Measurements from ENCODE around the gene SLC26A6.

Gene SLC26A6

DNA sequence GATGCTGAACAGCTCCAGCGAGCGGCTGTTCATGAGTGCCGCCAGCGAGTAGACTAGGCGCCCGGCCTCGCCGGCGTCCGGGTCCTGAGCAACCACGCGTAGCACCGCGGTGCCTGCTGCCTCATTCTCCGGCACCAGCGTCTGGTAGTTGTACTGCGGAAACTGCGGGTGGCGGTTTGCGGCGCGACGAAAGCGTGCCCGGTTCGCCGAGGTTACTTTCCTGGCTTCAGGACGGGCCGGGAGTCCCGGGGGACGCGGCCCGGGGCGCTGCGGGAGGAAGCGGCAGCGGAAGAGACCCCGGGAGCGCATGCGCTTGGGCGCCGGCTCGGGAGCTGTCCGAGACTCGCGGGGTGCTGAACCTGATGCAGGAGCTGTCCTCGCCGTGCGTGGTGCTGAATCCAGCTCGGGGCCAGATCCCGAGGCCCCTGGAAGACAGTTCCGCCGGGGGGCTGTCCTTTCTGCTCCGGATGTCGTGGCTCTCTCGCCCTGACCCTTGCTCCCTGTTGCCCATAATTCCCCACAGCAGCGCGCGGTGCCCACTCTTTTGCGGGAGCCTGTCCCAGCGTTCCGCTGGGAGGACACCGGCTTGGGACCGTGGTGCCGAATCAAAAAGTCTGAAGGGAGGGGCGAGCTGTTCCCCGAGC, 26.4 kb upstream of the SLC26A6 start:
- peak; percentile 52 to 53 for DNase-seq (ENCODE audit: low read depth in 2 of 2)

DNA sequence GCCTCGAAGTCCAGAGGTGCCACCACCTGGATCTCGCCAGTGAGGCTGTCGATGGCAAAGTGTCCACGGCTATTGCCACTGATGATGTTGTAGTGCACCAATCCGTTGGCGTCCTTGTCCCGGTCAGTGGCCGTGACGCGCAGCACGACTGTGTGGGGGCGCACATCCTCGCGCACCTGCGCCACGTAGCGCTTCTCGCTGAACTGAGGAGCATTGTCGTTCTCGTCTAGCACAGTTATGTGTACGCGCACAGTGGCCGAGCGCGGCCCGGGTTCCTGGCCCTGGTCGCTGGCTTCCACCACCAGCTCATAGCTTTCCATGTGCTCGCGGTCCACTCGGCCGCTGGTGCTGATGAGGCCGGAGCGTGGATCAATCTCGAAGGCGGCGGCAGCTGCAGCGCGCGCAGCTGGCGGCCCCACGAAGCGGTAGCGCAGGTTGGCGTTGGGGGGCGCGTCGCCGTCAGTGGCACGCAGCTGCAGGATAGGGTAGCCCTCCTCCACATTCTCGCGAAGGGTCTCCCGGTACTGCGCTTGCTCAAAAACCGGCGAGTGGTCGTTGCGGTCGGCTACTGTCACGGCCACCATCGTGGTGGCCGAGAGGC, 25.6 kb upstream of the SLC26A6 start:
- DNase-seq (ENCODE audit: low read depth in 2 of 2), result no peak

DNA sequence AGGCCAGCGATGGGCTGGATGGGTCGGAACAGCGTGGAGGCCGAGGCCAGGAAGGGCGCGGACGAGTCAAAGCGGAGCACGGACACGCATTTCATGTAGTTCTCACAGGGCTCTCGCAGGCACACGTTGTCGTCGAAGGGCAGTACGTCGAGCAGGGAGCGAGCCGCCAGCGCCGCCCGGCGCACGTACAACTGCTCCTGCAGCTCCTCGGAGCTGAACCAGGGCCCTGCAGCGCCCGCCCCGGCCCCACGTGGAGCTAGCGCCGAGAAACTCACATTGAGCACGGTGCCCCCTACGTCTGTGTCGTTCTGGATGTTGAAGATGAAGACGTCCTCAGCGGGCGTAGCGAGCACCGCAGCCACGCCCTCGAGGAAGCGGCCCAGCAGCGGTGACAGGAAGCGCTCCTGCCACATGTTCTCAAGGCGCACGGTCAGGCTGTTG, 21.6 kb upstream of the SLC26A6 start:
- no peak for DNase-seq (ENCODE audit: low read depth in 2 of 2)

DNA sequence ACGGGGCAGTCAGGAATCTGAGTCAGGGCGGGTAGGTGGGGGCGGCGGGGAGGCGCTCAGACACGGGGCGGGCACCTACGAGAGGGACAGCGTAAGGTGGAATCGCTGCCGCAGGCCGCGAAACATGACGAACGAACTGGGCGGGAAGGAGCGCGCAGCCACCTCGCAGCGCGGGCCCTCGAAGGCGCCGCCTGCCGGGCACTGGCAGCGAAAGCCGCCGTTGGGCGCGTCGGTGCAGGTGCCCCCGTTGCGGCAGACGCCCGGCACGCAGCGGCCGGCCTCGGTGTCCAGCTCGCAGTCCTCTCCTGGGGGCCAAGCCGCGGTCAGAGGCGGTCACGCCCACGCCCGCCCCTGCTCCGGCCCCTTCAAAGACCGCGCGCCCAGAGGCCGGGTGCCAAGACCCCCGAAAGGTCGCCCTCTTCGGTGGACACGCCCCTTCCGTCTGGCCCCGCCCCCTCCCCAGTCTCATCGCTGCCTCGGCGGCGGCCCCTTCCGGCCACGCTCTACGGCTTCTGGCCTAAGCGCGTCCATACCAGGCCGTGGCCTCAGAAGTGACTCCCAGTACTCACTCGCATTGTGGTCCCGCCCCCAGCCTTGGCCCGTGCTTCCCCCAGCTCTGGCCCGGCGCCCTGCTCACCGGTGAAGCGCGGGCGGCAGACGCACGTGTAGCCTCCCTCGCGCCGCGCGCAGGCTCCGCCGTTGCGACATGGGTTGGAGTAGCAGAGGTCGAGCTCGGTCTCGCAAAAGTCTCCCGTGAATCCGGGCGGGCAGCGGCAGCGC, 21.0 kb upstream of the SLC26A6 start:
- DNase-seq (ENCODE audit: low read depth in 2 of 2), result peak; percentile 71 to 80

DNA sequence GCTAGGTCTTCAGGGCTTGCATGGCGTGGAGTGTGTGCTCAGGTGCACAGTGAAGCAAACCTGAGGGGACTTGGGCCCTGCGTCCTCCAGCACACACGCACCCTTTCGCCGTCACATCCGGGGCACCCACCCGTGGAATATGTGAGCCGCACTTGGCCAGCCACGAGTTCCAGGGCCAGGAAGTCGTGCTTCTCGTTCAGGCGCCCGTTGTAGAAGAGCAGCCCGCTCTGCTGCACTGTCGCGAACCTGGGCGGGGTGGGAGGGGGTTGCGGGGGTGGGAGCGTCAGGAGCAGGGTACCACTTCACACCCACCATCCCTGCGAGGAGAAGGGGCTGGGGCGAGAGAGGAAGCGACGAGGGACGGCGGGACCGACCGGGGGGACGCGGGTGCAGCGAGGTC, 20.3 kb upstream of the SLC26A6 start:
- peak in 1 of 2 donors; percentile 59 for DNase-seq (ENCODE audit: low read depth in 2 of 2)

DNA sequence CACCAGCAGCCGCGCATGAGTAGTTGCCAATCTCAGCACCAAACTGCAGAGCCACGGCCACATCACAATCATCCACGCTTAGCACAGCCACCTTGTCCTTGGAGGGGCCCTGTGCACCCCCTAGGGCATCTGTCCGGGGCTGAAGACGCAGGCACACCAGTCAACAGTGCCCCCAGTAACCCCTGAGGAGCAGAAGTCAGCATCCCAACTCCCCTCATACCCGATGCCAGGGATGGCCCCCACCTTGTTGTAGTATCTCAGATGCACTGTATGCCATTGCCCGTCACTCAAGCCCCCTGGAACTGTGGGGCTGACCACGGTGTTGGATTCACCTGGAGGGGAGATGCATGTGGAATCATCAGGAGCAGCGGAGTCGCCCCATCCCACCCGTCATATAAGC, 19.8 kb upstream of the SLC26A6 start:
- no peak for DNase-seq (ENCODE audit: low read depth in 2 of 2)

DNA sequence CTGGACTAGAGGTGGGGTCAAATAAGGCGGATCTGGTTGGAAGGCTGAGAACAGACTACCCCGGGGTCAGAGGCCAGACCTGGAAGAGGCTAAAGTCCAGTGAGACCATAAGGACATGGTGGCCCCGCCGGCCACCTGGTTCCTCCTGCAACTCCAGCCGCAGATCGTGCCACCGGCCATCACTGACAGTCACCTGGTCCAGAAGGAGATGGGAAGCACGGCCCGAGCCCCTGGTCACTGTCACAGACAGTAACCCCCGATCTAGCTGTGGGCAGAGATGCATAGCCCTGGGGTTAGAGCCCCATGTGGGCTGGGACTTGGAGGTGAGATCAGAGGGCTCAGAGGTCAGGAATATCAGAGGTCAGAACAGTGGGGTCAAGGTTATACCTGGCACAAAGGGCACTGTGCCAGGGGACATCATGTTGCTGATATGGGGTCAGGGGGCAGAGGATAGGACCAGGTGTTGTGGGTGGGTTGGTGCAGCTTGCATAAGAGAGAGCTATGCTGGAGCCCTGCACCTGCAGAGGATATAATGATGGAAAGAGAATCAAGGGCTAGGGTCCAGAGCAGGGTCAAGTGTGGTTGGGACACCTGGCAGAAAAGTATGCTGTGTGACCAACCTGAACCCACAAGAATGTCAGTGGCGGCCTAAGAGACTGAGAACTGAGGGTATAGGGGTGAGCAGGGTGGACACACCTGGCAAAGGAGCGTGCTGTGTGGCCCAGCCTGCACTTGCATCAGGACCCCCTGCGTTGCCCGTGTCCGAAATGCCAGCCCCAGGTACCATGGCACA, 17.9 kb upstream of the SLC26A6 start:
- no peak for DNase-seq (ENCODE audit: low read depth in 2 of 2)

DNA sequence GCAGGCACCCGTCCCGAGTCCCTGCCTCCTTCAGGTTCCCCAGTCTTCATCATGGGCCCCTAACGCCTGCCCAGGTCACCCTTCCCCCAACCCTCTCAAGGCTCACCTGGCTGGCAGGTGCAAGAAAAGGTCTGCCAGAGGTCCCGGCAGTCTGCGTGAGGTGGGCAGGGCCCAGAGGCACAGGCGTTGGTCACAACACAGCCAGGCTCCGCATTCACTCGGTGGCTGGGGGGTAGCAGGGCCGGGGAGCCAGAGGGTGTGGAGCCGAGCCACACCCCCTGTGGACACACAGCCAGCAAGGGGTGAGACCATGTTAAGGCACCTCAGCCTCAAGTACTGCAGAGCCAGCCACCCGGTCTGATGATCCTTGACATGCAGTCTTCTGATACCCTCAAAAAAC, 16.5 kb upstream of the SLC26A6 start:
- no peak for DNase-seq (ENCODE audit: low read depth in 2 of 2)

DNA sequence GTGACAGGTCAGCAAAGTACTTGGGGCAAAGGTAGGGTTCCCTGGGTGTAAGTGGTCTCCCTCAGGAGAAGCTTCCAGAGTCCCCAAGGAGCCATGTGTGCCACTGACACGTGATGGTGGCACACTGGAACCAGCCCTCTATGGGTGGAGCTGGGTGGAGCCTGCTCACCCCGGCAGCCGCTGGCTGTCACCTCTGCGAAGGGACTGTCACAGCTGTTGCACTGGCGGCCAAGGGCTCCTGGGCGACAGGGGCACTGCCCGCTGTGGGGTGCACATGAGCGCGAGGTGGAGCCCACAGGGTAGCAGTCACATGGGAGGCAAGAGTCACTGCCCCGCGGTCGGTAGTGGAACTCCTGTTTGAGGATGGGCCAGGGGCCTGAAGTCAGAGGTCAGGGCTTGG, 15.5 kb upstream of the SLC26A6 start:
- no peak for DNase-seq (ENCODE audit: low read depth in 2 of 2)

DNA sequence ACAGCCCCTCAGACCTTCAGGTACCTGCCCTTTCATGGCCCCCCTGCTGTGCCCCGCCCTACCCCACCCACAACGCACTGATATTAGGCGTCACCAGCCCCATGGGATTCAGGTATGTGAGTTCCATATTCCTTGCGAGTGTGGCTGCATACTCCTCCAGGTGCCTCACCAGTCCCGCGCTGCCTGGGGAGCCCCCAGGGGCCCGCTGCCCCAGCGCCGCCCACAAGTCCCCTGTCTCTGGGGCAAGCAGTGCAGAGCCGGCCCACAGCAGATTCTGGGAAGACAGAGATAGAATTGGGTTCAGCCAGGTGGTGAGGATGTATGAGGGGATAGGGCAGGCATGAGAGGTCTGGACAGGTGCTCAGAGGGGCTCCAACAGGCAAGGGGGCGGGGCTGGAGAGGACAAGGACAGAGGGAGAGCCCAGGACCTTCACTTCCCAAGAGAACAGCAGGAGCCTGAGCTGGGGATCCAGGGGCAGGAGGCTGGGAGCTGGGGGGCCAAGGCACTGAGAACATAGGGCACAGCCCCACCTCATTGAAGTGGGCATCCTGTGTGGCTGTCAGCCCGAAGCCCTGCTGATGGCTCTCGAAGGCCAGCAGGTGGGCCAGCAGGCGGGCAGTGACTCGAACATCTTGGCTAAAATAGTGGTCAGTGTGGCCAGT, 13.1 kb upstream of the SLC26A6 start:
- no peak for DNase-seq (ENCODE audit: low read depth in 2 of 2)

DNA sequence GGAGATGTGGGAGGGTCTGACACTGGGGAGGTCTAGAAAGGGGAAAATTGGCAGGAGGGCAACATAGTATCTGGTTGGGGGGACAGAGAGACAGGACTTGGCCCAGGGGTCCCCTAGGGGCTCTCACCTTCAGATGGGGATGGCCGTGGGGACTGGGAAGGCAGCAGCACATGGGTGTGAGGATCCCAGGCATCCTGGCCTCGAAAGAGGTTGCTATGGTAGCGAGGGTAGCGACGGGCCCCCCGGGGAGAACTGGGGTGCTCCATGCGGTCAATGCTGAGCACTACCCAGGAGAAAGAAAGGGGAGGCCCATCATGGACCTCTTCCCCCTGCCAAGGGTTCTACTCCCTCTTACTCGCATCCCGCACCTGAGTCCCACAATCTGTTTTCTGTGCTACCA, 12.5 kb upstream of the SLC26A6 start:
- no peak for DNase-seq (ENCODE audit: low read depth in 2 of 2)

DNA sequence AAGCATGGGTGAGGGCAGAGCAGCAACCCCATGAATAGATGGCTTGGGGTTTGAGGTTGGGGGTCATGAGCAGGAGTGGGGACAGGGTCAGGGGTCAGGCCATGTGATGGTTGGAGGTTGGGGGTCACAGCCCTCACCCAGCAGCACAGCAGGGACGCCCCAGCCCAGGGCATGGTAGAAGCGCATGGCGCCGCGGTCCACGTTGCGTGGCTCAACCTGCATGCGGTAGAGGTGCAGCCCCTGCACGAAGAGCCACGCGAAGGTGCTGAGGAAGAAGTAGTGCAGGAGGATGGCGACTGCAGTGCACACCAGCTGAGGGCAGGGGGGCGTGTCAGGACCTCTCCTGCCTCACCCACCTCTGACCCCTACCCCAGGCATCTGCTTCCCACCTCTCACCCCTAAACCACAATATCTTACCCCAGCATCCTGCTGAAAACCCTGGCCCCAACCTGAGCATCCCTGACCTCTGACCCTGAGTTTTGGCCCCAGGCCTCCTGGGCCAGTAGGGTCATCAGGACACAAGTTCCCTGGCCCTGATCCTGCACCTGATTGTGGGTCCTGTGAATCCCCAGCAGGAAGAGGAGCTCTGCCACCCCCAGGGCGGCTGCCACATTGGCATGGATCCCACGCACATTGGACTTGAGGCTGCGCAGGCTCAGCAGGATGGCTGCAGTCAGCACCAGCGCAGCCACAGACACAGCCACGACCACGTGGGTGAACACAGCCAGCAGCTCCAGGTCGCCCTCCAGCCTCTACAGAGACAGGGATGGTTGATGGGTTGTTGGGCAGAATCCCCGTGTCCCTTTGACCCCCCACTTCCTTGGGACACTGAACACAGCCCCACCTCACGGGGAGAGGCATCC, 9.9 kb upstream of the SLC26A6 start:
- no peak for DNase-seq (ENCODE audit: low read depth in 2 of 2)

DNA sequence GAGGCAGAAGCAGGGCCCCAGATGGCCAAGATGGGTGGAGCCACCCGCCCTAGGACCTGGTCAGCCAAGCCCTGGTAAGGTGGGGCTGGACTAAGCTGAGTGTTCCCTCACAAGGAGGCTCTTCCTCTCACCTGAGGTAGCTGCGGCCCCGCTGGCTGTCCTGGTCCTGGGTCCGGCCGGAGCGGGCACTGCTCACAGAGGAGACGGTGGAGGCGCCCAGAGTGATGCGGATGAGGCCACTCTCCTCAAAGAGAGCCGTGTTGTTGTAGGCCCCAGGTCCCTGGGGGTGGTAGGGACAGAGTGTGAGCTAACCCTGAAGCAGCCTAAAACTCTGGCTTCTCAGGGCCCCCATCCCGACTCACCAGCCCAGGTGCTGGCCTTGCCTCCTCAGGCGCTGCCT, 7.3 kb upstream of the SLC26A6 start:
- no peak for DNase-seq (ENCODE audit: low read depth in 2 of 2)

DNA sequence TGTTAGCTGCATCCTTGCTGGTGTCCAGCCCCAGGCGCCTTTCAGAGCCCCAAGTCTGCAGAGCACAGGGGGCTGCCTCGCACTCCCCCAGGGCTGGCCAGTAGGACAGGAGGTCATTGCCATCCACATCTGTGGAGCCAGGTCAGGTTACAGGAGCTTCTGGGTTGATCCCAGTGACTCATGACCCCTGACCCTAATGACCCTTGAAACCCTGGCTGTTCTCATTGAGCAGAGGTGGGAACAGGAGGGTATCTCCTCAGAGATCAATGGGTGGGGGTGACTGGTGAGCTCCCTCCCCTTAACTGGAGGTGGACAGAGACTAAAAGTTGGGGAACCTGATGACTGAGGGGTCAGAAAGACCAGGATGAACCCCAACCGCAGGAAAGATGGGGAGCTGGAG, 6.1 kb upstream of the SLC26A6 start:
- DNase-seq (ENCODE audit: low read depth in 2 of 2), result no peak

DNA sequence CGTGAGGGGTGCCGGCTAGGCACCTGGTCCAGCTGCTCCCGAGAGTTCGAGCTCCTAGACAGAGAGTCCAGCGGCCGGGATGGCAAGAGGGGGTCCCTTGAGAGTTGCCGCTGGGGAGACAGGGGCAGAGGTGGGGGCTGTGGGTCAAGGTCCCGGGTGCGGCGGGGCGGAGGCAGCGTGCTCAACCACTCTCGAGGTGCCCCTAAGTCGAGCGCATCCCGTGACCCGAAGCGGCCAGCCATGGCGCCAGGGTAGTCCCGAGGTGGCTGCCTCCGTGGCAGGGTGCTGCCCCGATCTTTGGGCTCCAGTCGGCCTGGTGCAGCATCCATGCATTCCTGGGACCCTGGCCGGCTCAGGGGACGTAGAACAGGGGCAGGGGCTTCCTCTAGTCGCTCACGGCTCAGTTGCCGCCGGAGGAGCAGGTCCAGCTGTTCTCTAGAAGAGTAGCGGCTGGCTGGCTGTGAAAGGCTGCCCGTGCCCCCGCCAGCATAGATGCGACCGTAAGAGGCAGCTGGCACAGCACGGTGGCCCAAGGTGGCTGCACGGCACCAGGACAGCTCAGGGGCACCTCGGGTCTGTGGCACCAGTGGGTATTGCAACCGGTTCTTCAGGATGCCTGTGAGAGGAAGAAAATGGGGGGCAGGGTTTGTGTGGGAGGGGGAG, 4.8 kb upstream of the SLC26A6 start:
- no peak for DNase-seq (ENCODE audit: low read depth in 2 of 2)

DNA sequence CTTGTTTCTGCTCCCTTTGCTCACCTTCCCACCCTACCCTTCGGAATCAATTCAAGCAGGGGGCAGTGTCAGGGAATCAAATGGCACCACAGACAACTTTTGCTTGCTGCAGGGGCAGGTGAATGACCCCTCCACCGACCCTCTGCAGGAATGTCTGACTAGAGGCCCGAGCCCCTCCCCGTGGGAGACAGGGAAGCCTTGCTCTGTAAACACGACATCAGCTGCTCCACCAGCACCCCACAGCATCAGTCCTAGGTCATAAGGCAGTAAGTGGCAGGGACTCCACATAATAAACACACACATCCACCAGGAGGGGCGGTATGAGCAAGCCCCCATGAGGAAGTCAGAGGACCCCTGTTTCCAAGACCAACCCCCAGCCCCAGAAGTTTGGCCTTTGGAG, 2.0 kb upstream of the SLC26A6 start:
- no peak for DNase-seq (ENCODE audit: low read depth in 2 of 2)

DNA sequence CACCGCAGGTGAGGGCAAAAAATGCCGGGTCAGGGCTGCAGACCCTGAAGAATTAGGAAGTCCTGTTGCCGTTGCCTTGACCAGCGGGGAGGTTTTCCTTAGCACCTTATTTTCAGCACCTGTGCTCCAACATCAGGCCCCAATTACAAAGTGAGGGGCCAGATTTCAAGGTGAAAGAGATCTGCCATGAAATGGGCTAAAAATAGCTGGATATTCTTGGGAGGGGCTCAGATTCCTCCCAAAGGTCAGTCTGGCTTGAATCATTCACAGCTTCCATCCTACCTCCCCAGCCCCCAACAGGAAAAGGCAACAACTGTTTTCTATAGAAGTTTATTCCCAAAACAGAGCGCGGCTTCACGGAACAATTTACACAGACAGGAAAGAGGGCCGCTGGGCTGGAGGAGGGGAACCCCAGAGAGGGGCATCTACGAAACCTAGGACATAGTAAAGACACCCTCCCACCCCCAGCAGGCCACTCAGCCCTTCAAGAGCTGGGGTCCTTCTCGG, 941 bp upstream of the SLC26A6 start:
- no peak for DNase-seq (ENCODE audit: low read depth in 2 of 2)

DNA sequence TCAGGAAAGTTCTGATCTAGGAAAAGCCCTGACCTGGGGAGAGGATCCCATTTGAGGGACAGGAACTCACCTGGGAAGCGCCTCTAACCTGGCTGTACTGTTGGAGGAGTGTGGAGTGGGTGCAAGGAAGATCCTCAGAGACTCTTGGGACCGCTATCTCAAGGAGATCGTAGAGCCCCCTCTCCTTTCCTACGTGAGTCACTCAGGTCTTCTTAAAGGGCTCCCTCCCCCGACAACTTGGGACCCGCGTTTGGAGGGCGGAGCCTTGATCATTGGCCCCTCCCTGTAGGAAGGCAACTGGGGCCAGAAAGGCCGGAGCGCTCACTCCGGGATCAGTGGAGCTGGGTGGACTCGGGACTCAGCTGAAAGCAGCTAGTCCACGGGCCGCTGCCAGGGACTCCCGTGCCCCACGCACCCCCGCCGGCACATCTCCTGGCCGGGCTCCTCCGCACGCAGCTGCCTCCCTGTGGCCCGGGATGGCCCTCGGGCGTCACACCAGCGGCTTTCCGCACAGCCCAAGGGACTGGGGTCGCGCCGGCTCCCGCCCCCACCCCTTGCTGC, 520 bp downstream of the SLC26A6 start:
- DNase-seq (ENCODE audit: low read depth in 2 of 2), result peak; percentile 30 to 46

DNA sequence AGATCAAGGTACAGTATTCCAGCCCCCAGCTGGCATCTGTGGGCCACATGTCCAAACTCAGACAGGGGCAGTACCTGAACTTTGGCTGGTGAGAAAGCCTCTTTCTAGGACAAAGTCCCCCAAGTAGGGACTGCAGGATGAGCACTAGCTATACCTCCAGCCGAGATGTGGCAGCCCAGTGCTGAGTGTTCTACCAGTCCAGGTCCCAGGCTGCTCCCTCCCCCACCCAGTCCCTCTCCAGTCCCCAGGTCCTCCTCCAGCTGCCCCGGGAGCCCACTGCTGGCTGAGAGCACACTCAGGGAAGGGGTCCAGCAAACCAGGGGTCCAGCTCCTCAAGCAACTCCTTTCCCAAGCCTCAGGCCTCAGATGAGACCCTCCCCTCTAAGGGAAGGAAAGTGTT, 1.5 kb downstream of the SLC26A6 start:
- no peak for DNase-seq (ENCODE audit: low read depth in 2 of 2)

DNA sequence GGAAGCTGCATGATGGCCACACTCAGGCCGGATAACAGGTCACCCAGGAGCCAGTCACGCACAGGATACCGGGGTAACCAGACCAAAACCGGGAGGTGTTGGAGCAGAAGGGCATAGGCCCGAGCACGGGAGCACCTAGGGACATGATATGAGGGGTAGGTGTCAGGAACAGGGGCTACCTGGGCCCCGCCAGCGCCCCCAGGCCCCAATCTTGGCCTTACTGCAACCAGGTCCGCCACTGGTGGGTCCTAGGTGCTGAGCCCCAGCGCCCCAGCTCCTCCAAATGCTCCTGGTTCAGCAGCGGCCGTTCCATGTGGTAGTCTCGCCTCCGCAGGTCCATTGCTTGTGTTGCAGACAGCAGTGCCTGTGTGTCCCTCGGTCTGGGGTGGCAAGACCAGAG, 2.0 kb downstream of the SLC26A6 start:
- no peak for DNase-seq (ENCODE audit: low read depth in 2 of 2)

Data from activated CD8-positive, alpha-beta memory T cell treated with anti-CD3 and anti-CD28 coated beads for 4 hours (primary cell).